GM19452 (cell line): ENCODE data around the gene DERA.
"Not testable (repeated sequence)": the region's sequence is repeated elsewhere in the genome, so short reads cannot be mapped to it uniquely, and the experiment has no call there.

Experiments
- ATAC-seq: cut with Tn5 transposase; IDR thresholded peaks from one replicate; pipeline ENCODE4 v1.9.1; 2021; ENCODE audit not compliant: unreplicated experiment

DERA gene

GRCh38 chr12:15997910-15998309, 86.8 kb downstream of the DERA start:
- ATAC-seq = no peak

GRCh38 chr12:16002880-16003279, 91.7 kb downstream of the DERA start:
- no peak for ATAC-seq

- no peak for ATAC-seq
These were observed 92.3 kb downstream of the DERA start for GRCh38 chr12:16003460-16003859.

- ATAC-seq = no peak
These were observed 95.6 kb downstream of the DERA start for GRCh38 chr12:16006752-16007151.

GRCh38 chr12:16008421-16008824, 97.3 kb downstream of the DERA start:
- no peak for ATAC-seq

- ATAC-seq = no peak
These were observed 101.0 kb downstream of the DERA start for GRCh38 chr12:16012117-16012516.

- ATAC-seq = not testable (repeated sequence)
These were observed 102.6 kb downstream of the DERA start for GRCh38 chr12:16013722-16014121.

GRCh38 chr12:16014394-16014793, 103.3 kb downstream of the DERA start:
- ATAC-seq = not testable (repeated sequence)

GRCh38 chr12:16016748-16017147, 105.6 kb downstream of the DERA start:
- no peak for ATAC-seq

GRCh38 chr12:16018306-16018705, 107.2 kb downstream of the DERA start:
- no peak for ATAC-seq

- ATAC-seq = no peak
These were observed 108.0 kb downstream of the DERA start for GRCh38 chr12:16019136-16019535.

GRCh38 chr12:16020031-16020430, 108.9 kb downstream of the DERA start:
- no peak for ATAC-seq

GRCh38 chr12:16021026-16021425, 109.9 kb downstream of the DERA start:
- no peak for ATAC-seq

- no peak for ATAC-seq
These were observed 110.5 kb downstream of the DERA start for GRCh38 chr12:16021676-16022075.

- no peak for ATAC-seq
These were observed 115.9 kb downstream of the DERA start for GRCh38 chr12:16027002-16027401.

GRCh38 chr12:16030744-16031143, 119.6 kb downstream of the DERA start:
- ATAC-seq = no peak

- no peak for ATAC-seq
These were observed 123.1 kb downstream of the DERA start for GRCh38 chr12:16034136-16034817.

- no peak for ATAC-seq
These were observed 124.9 kb downstream of the DERA start for GRCh38 chr12:16036073-16036472.

- no peak for ATAC-seq
These were observed 126.4 kb downstream of the DERA start for GRCh38 chr12:16037533-16037932.

GRCh38 chr12:16043480-16043879, 132.3 kb downstream of the DERA start:
- no peak for ATAC-seq

- no peak for ATAC-seq
These were observed 135.1 kb downstream of the DERA start for GRCh38 chr12:16046266-16046665.

GRCh38 chr12:16048511-16048910, 137.4 kb downstream of the DERA start:
- no peak for ATAC-seq

GRCh38 chr12:16056910-16057309, 145.8 kb downstream of the DERA start:
- no peak for ATAC-seq
